ENCODE data around the gene MIS12. TPM values are rescaled to one million over a fixed set of nuclear protein-coding genes. Genes with fewer than 3 reads are reported as not detected.

MIS12 gene
- 10 to 100 TPM in 3 of 4 donors, 1 to 10 TPM in 1; 8.1 to 12.3 (median 11.0) TPM for total RNA-seq
- 7.9 TPM for polyA plus RNA-seq
- long read RNA-seq, donor 1, transcript MIS12-202 (2 exons, 2,204 nt) = major isoform, 10 of 16 reads
- long read RNA-seq, donor 1, partial matches to known transcripts = 1 of 16 reads
- long read RNA-seq, donor 1, other reads (novel, unspliced or antisense) = 5 of 16 reads
- long read RNA-seq, donor 2, partial matches to known transcripts = 1 of 6 reads
- long read RNA-seq, donor 2, other reads (novel, unspliced or antisense) = 0 of 6 reads
- long read RNA-seq, donor 3, transcript MIS12-206 (3 exons, 2,691 nt) = minor isoform, 5 of 65 reads
- long read RNA-seq, donor 3, transcript MIS12-202 (2 exons, 2,204 nt) = major isoform, 40 of 65 reads
- long read RNA-seq, donor 3, partial matches to known transcripts = 4 of 65 reads
- long read RNA-seq, donor 3, other reads (novel, unspliced or antisense) = 11 of 65 reads
- long read RNA-seq, donor 4, transcript MIS12-202 (2 exons, 2,204 nt) = major isoform, 6 of 9 reads
- long read RNA-seq, donor 4, partial matches to known transcripts = 0 of 9 reads
- long read RNA-seq, donor 4, other reads (novel, unspliced or antisense) = 1 of 9 reads

GRCh38 chr17:5486206-5487124, at the start of gene MIS12:
TSS of gene MIS12 (plus strand) at chr17:5486566. CDS start at chr17:5488863, 2,297 bp downstream.
- peak; percentile 97 for ATAC-seq
- intact Hi-C loops (cut with DNase I) = no loop called here
- DNase-seq = peak; percentile 98 to 99 (median 98)
- H3K4me3 ChIP-seq (ENCODE audit: low read length) = peak within 1 kb of the TSS; percentile 85
- H3K4me1 ChIP-seq (ENCODE audit: control insufficient read depth, insufficient read depth, low read length) = no peaks in the 10 kb centered on the region
- no peaks in the 10 kb centered on the region for H3K27me3 ChIP-seq (ENCODE audit: control insufficient read depth, insufficient read depth)
- H3K9me3 ChIP-seq (ENCODE audit: control insufficient read depth, low read length) = no peaks in the 10 kb centered on the region
- WGBS = under 1% methylated on average over 77 of the region's 77 CpGs
- peak within 1 kb of the TSS; percentile 100 for H3K27ac ChIP-seq (ENCODE audit: low read length)

GRCh38 chr17:5437721-5438317, 48.5 kb upstream of the MIS12 start:
- Histone ChIP-seq H3K4me3 (ENCODE audit: low read length) (peak overlapping the region; percentile 87), H3K27ac (ENCODE audit: low read length) (no peak overlapping the region), H3K27me3 (ENCODE audit: control insufficient read depth, insufficient read depth) (no peaks in the 10 kb centered on the region), H3K4me1 (ENCODE audit: control insufficient read depth, insufficient read depth, low read length) (no peaks in the 10 kb centered on the region), H3K9me3 (ENCODE audit: control insufficient read depth, low read length) (no peaks in the 10 kb centered on the region)
- ATAC-seq (no peak), DNase-seq (no peak)
- 58% methylated on average over 5 of the region's 5 CpGs for WGBS
- intact Hi-C loops (cut with DNase I) = loop anchor here in 1 of 4 donors (10.0 kb wide), 1 partner anchor 183 kb away; no protein-coding TSS in a partner anchor

- DNase-seq (peak; percentile 91 to 97 (median 97)), ATAC-seq (peak; percentile 97)
- peak within 1 kb of the TSS; percentile 63 for H3K27ac ChIP-seq (ENCODE audit: low read length)
- WGBS = under 1% methylated on average over 75 of the region's 75 CpGs
- no peaks in the 10 kb centered on the region for H3K9me3 ChIP-seq (ENCODE audit: control insufficient read depth, low read length)
- peak within 1 kb of the TSS; percentile 87 for H3K4me3 ChIP-seq (ENCODE audit: low read length)
- H3K4me1 ChIP-seq (ENCODE audit: control insufficient read depth, insufficient read depth, low read length) = no peaks in the 10 kb centered on the region
- intact Hi-C loops (cut with DNase I) = loop anchor here in 1 of 4 donors (10.0 kb wide), 1 partner anchor 184 kb away; no protein-coding TSS in a partner anchor
- no peaks in the 10 kb centered on the region for H3K27me3 ChIP-seq (ENCODE audit: control insufficient read depth, insufficient read depth)
These were observed 47.5 kb upstream of the MIS12 start, which contains the start of gene C1QBP for GRCh38 chr17:5438716-5439445. TSS of gene C1QBP (minus strand) at chr17:5439155. CDS start at chr17:5439073, 82 bp downstream.

GRCh38 chr17:5439446-5439764, 47.0 kb upstream of the MIS12 start:
- DNase-seq (no peak), ATAC-seq (no peak)
- Histone ChIP-seq H3K27me3 (ENCODE audit: control insufficient read depth, insufficient read depth) (no peaks in the 10 kb centered on the region), H3K4me3 (ENCODE audit: low read length) (peak overlapping the region; percentile 8), H3K4me1 (ENCODE audit: control insufficient read depth, insufficient read depth, low read length) (no peaks in the 10 kb centered on the region), H3K9me3 (ENCODE audit: control insufficient read depth, low read length) (no peaks in the 10 kb centered on the region), H3K27ac (ENCODE audit: low read length) (peak overlapping the region; percentile 53)
- intact Hi-C loops (cut with DNase I) = loop anchor here in 1 of 4 donors (10.0 kb wide), 1 partner anchor 185 kb away; no protein-coding TSS in a partner anchor
- 21% methylated on average over 1 of the region's 1 CpG for WGBS

GRCh38 chr17:5443728-5444127, 42.6 kb upstream of the MIS12 start:
- Histone ChIP-seq H3K9me3 (ENCODE audit: control insufficient read depth, low read length) (no peaks in the 10 kb centered on the region), H3K4me3 (ENCODE audit: low read length) (no peak overlapping the region), H3K27ac (ENCODE audit: low read length) (no peak overlapping the region), H3K4me1 (ENCODE audit: control insufficient read depth, insufficient read depth, low read length) (no peaks in the 10 kb centered on the region), H3K27me3 (ENCODE audit: control insufficient read depth, insufficient read depth) (no peaks in the 10 kb centered on the region)
- 95% methylated on average over 6 of the region's 6 CpGs for WGBS
- ATAC-seq (no peak), DNase-seq (no peak)
- intact Hi-C loops (cut with DNase I) = no loop called here

GRCh38 chr17:5444209-5444608, 42.2 kb upstream of the MIS12 start:
- ATAC-seq (no peak), DNase-seq (no peak)
- Histone ChIP-seq H3K27ac (ENCODE audit: low read length) (no peak overlapping the region), H3K4me1 (ENCODE audit: control insufficient read depth, insufficient read depth, low read length) (no peaks in the 10 kb centered on the region), H3K27me3 (ENCODE audit: control insufficient read depth, insufficient read depth) (no peaks in the 10 kb centered on the region), H3K4me3 (ENCODE audit: low read length) (no peak overlapping the region), H3K9me3 (ENCODE audit: control insufficient read depth, low read length) (no peaks in the 10 kb centered on the region)
- WGBS = 92% methylated on average over 22 of the region's 22 CpGs
- intact Hi-C loops (cut with DNase I) = no loop called here

- no peak overlapping the region for H3K4me3 ChIP-seq (ENCODE audit: low read length)
- no peaks in the 10 kb centered on the region for H3K4me1 ChIP-seq (ENCODE audit: control insufficient read depth, insufficient read depth, low read length)
- ATAC-seq (no peak), DNase-seq (no peak)
- intact Hi-C loops (cut with DNase I) = no loop called here
- H3K27me3 ChIP-seq (ENCODE audit: control insufficient read depth, insufficient read depth) = no peaks in the 10 kb centered on the region
- H3K9me3 ChIP-seq (ENCODE audit: control insufficient read depth, low read length) = no peaks in the 10 kb centered on the region
- WGBS = 87% methylated on average over 8 of the region's 8 CpGs
- no peak overlapping the region for H3K27ac ChIP-seq (ENCODE audit: low read length)
These were observed 39.6 kb upstream of the MIS12 start for GRCh38 chr17:5446786-5447185.

GRCh38 chr17:5464717-5465507, 21.5 kb upstream of the MIS12 start:
- ATAC-seq (no peak), DNase-seq (no peak)
- 82% methylated on average over 10 of the region's 10 CpGs for WGBS
- intact Hi-C loops (cut with DNase I) = no loop called here
- Histone ChIP-seq H3K4me1 (ENCODE audit: control insufficient read depth, insufficient read depth, low read length) (no peaks in the 10 kb centered on the region), H3K4me3 (ENCODE audit: low read length) (no peak overlapping the region), H3K27me3 (ENCODE audit: control insufficient read depth, insufficient read depth) (no peaks in the 10 kb centered on the region), H3K9me3 (ENCODE audit: control insufficient read depth, low read length) (no peaks in the 10 kb centered on the region), H3K27ac (ENCODE audit: low read length) (no peak overlapping the region)

GRCh38 chr17:5466295-5466694, 20.1 kb upstream of the MIS12 start:
- DNase-seq = no peak
- Histone ChIP-seq H3K9me3 (ENCODE audit: control insufficient read depth, low read length) (no peaks in the 10 kb centered on the region), H3K4me1 (ENCODE audit: control insufficient read depth, insufficient read depth, low read length) (no peaks in the 10 kb centered on the region), H3K4me3 (ENCODE audit: low read length) (no peak overlapping the region), H3K27ac (ENCODE audit: low read length) (no peak overlapping the region), H3K27me3 (ENCODE audit: control insufficient read depth, insufficient read depth) (no peaks in the 10 kb centered on the region)
- 90% methylated on average over 4 of the region's 4 CpGs for WGBS
- intact Hi-C loops (cut with DNase I) = no loop called here
- no peak for ATAC-seq

All from right cardiac atrium (tissue), 5 donors.